Activated CD8-positive, alpha-beta memory T cell treated with anti-CD3 and anti-CD28 coated beads, Interleukin-2, amount 50 U/mL, for 24 hours (primary cell): ENCODE measurements around the gene FIGNL2.
"Not testable (repeated sequence)": the region's sequence is repeated elsewhere in the genome, so short reads cannot be mapped to it uniquely, and the experiment has no call there.

Source experiments
- DNase-seq: peaks from one replicate; pipeline ENCODE4 v3.0.0-alpha.2; 2020; ENCODE audit errors: extremely low read depth

Gene FIGNL2

GRCh38 chr12:51818086-51818485 is 30.4 kb downstream of the FIGNL2 start:
- DNase-seq = no peak

DNA sequence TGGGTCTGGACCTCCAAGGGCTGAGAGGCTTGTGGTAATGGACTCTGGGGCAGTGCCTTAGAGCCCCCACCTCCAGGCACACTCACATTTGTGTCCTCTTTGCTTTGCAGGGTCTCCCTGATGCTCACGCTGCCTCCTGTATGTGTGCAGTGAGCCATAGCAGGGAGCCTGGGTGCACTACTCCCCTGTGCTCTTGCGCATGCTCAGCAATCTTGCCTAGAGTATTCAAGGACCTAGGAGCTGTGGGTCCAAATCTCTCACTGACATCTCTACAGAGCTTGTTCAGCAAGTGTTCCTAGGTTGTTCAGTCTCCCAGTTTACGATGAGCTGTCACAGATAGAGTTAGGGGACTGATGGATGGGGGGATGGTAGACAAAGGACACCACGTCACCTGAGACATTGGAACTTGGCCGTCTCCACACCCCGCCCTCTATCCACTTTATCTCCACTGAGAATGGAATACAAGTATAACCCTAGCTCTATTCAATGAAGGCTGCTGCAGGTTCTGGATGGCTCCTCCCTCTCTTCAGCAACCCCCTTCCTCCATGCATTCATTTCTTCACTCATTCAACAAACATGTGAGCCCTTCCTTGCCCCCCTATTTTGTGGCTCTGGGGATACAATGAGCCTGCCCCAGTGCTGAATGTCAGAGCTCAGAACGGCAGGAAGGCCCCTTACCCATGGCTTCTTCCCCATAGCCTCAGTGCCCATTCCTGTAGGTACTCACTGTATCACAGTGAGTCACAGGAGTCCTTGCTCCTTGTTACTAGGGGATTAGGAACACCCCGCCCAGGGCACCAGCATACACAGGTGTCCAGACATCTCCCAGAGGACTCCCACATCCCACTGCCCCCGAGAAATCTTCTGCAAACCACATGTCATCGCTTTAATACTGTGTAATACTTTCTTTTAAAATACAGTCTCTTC is 31.2 kb downstream of the FIGNL2 start:
- DNase-seq = no peak

DNA sequence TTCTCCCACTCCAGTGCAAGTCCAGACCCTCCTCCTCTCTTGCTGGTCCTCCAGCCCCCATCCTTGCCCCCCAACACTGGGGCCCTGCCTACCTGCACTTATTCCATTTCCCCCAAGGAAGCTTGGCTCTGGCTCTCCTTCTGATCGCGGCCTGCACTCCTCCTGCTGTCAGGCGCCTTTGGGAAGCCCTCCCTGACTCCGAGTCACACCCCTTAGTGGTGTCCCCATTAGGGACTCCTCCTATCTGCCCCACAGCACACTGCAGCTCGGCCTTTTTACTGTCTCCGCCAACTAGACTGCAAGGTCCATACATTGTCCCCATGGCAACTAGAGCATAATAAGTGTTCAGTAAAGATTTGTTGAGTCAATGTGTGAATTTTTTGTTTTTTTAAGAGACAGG is 32.9 kb downstream of the FIGNL2 start:
- no peak for DNase-seq

GRCh38 chr12:51814311-51815088 is 34.0 kb downstream of the FIGNL2 start:
- DNase-seq = no peak

GRCh38 chr12:51813931-51814310 is 34.6 kb downstream of the FIGNL2 start:
- no peak for DNase-seq

DNA sequence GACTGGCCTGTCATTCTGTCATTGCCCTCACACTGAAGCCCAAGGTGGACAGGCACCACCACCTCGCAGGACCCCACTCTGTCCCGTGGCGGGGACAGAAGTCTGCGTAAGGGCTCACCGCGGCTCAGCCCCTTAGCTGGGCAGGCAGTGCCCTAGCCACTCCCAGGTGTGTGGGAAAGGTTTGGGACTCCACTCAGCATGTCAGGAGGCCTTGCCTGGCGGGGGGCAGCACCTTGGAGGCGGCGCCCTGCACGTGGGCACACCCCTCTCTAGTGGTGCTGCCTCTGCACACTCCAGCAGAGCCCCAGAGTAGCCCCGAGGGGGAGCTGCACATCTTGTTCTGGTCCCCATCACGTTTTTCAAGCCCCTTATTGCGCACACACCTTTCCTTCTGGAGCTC is 35.6 kb downstream of the FIGNL2 start:
- DNase-seq = no peak

- no peak for DNase-seq
These were observed 37.0 kb downstream of the FIGNL2 start for GRCh38 chr12:51811203-51812202.

GRCh38 chr12:51809193-51809592 is 39.3 kb downstream of the FIGNL2 start:
- no peak for DNase-seq

DNA sequence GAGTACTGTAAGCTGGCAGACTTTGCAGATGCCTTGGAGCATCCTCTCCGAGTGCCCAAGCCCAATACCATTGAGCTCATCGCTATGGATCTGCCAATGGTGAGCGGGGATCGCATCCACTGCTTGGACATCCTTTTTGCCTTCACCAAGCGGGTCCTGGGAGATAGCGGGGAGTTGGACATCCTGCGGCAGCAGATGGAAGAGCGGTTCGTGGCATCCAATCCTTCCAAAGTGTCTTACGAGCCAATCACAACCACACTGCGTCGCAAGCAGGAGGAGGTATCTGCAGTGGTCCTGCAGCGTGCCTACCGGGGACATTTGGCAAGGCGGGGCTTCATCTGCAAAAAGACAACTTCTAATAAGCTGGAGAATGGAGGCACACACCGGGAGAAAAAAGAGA is 41.6 kb downstream of the FIGNL2 start:
- DNase-seq = no peak

DNA sequence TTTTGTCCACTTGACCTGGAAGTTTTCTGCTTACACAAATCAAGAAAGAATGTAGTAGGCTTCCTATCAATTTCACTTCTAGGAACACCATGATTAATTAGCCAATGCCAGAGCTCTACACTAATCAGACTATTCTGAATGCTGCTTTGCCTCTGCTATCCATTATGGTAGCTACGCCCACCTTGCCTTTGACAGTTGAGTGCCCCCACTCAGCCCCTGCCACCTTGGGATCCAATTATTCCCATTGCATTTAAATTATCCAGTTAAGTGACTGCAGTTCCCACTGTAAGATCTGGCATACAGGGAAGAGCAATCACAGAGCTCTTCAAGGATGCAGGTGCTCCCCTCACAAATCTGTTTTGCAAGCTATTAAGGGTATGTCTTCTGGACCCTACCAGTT is 47.5 kb downstream of the FIGNL2 start:
- DNase-seq = no peak

DNA sequence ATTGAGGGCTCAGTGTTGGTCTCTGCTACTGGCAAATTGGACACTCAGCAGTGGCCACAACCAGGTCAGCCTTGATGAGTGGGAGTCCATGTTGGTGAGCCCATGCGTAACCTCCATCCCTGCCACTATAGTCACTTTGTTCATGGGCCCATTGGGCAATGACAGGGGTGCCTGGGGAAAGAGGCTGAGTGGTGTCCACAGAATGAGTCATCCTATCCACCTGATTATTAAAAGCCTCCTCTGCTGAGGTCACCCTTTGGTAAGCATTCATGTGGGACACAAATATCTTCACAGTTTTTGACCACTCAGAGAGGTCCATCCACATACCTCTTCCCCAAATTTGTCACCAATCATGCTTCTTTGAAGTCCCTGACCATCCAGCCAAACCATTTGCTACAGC is 50.0 kb downstream of the FIGNL2 start:
- DNase-seq = no peak

GRCh38 chr12:51798051-51798450 is 50.5 kb downstream of the FIGNL2 start:
- not testable (repeated sequence) for DNase-seq

DNA sequence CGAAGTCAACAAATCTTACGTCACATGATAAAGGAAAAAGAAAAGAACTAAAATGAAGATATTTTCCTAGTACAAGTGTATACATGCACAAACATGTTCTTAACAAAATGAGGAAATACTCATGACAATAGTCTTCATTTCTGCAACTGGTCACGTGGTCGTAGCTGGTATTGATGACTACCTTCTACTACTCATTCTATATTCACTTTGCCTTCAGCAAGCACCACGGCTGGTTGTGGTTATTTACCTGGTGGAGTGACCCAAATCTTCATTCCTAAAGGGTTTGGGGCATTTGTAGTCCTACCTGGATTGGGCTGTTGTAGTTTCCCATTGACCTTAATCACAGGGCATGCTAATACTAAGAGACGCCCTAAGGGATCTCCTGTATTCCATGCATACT is 51.2 kb downstream of the FIGNL2 start:
- no peak for DNase-seq

- no peak for DNase-seq
These were observed 55.3 kb downstream of the FIGNL2 start for GRCh38 chr12:51793201-51793600.

DNA sequence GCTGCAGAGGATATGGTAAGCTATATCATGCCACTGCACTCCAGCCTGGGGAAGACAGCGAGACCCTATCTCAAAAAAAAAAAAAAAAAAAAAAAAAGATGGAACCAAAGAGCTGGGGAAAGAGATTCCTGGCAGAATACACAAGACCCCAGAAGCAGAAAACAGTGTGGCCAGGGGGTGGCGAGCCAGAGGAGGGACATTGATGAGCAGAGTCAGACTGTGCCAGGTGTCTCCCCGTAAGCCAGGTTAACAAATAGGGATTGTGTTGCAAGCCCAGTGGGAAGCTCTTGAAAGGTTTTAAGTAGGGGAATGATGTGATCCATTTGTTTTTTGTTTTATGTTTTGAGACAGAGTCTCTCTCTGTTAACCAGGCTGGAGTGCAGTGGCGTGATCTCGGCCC is 56.1 kb downstream of the FIGNL2 start:
- DNase-seq = no peak

GRCh38 chr12:51788876-51789275 is 59.6 kb downstream of the FIGNL2 start:
- DNase-seq = no peak

- no peak for DNase-seq
These were observed 62.6 kb downstream of the FIGNL2 start for GRCh38 chr12:51785906-51786305.

DNA sequence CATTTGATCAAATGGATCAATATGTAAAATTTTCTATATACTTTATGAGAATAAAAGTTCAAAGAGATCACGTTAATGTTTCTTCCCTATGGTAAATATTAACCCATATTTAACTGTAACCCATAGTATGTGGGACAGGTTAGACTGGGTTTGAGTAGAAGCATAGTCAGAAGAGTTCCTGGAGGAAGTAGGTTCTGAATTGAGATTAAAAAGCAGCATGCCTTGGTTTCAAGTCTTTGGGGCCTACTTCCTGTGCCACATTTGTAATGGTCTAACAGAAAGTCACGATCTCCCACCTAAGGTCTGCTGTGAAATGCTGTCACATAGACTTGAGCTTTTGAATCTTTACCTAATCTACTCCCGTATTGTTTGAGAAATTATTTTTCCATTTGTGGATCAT is 63.8 kb downstream of the FIGNL2 start:
- DNase-seq = no peak

DNA sequence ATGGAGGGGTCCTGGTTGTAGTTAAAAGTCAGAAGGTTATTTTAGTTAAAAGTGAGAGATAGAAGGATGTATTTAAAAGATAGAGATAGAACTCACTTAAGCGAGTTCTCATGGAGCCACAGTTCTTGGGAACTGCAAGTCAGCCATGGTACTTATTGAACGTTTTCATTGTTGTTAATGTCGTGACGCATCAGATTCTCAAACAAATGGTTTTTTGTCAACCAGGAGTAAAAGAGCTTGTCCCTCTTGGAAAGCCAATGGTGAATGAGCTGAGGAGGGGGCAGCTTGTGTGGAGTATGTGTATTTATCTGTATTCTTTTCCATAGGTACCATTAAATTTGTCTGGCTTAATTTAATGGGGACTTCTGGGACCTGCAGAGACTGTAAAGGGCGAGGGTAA is 68.6 kb downstream of the FIGNL2 start:
- DNase-seq = no peak

- no peak for DNase-seq
These were observed 70.5 kb downstream of the FIGNL2 start for GRCh38 chr12:51777973-51778372.

- no peak for DNase-seq
These were observed 71.1 kb downstream of the FIGNL2 start for GRCh38 chr12:51777457-51777856.

GRCh38 chr12:51774933-51775332 is 73.6 kb downstream of the FIGNL2 start:
- DNase-seq = no peak
